Stimulated activated CD4-positive, alpha-beta T cell treated with anti-CD3 and anti-CD28 coated beads, Interleukin-4, amount 100 ng/mL, for 48 hours (primary cell): ENCODE data around the gene MSL3B.

Experiments
- DNase-seq, 2 donors: peaks; one replicate each; pipeline ENCODE4 v3.0.0-alpha.2; 2020; ENCODE audit warnings: low read depth in 2 of 2

The MSL3B gene

DNA sequence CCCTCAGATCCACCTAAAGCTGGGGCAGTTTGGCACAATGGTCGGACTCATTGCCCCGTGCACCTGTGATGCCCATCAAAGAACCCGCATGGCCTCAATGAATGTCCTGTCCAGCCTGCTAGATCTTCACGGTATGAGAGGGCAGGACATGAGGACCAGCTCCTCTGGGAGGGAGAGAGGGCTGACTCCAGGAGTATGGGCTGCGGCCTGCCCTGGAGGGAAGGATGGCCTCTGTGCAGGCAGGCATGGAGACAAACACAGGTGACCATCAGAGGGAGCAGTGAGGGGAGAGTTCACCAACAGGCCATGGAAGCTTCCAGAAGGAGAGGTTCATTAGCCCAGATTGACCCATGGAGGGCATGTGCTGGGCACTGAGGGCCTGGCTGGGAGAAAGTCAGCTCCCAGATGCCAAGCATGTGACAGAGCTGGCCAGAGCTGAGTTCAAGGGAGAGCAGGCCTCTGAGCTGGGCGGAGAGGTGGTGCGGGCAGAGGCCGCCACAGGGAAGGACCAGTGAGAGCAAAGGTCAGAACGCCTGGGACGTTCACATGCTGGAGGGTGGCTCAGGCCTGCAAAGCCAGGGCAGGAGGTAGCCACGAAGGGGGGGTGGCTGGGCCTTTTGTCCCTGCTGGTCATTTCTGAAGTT lies 50.1 kb downstream of the MSL3B start:
- no peak for DNase-seq

DNA sequence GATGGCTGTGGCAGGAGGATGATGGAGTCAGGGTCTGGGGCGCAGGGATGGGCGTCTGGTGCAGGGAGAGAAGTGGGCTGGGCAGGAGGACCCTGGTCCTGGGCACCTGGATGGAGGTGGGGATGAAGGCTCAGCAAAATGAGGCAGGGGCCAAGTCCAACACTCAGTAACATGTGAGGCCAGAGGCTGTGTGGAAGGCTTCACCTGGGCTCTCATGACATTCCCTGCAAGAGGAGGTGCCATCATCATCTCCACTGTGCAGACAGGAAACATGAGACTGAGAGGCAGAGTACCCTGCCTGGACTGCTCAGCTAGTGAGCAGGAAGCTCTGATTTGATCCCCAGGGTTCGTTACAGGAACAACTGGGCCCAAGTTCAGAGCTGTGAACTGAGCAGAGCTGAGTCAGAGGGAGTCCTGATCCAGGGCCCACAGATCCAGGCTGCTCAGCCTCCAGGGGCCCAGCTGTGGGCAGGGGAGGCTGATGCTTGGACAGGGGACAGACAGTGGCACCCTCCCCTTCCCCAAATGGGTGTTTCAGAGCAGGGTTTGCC lies 50.8 kb downstream of the MSL3B start:
- no peak for DNase-seq

DNA sequence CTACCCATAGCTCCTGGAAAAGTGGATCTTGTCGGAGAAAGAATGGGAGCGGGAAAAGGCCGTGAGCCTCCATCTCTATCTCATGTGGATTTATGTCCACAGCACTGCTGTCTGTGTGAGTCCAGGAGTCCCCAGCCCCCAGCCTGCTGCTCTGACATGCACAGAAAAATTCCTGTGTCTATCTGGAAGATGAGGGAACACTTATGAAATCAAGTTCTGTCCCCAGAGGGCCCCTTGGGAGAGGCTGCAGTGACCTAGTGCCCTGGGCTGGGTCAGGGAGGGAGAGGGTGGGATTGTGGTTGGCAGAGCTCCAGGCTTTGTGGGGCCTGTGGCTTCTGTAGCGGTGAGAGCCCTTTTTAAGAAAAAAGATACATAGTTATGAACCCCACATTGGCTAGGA lies 51.4 kb downstream of the MSL3B start:
- DNase-seq, result no peak

DNA sequence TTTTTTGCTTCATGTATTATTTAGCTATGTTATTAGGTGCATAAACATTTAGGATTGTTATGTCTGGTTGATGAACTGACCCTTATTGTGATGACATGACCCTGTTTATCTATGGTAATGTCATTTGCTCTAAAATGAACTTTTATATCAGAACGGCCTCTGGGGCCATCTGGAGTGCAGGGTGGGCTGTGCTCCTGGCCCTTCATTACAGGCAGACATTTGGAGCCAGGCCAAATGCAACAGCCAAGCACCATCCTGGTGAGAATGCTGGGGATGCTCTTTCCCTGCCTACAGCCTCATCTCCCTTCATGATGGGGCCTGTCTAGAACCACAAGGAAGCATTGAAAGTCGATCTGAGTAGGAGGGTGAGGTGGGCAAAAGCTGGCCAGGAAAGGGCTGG lies 51.9 kb downstream of the MSL3B start:
- DNase-seq, result no peak

DNA sequence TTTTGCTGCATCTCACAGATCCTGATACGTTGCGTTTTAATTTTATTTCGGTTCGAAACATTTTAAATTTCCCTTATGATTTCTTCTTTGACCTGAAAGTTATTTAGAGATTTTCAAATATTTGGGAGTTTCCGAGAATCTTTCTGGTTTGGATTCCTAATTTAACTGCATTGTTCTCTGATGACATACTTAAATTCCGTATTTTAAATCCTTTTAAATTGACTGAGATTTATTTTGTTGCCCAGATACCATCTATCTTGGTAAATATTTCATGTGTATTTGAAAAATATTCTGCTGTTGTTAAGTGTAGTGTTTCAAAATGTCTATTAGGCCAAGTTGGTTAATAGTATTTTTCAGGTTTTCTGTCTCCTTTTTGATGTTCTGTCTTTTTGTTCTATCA lies 52.3 kb downstream of the MSL3B start:
- no peak for DNase-seq
